Ishikawa (cell line): ENCODE results near the gene COL21A1.

Experiments used
- CREB1 ChIP-seq: IDR thresholded peaks from 2 replicates; pipeline ENCODE4 v1.6.1; 2012; ENCODE audit warnings: low read depth
- EP300 ChIP-seq: IDR thresholded peaks from 2 replicates; pipeline ENCODE4 v1.6.1; 2012; ENCODE audit warnings: borderline replicate concordance
- FOXM1 ChIP-seq: IDR thresholded peaks from 2 replicates; pipeline ENCODE4 v1.6.1; 2012; ENCODE audit warnings: low read depth, borderline replicate concordance
- NFIC ChIP-seq: IDR thresholded peaks from 2 replicates; pipeline ENCODE4 v1.6.1; 2012
- RAD21 ChIP-seq: IDR thresholded peaks from 2 replicates; pipeline ENCODE4 v1.6.1; 2012; ENCODE audit warnings: low read depth
- TAF1 ChIP-seq: IDR thresholded peaks from 2 replicates; pipeline ENCODE4 v1.6.1; 2012; ENCODE audit warnings: low read depth, mild to moderate bottlenecking
- TEAD4 ChIP-seq: IDR thresholded peaks from 2 replicates; pipeline ENCODE4 v1.6.1; 2012
- YY1 ChIP-seq: IDR thresholded peaks from 2 replicates; pipeline ENCODE4 v1.6.1; 2012; ENCODE audit warnings: low read depth
- TF ChIP-seq, protein P1 (sequence below): IDR thresholded peaks from 2 replicates; pipeline ENCODE4 v1.6.1; 2012; ENCODE audit warnings: low read depth, mild to moderate bottlenecking
- TF ChIP-seq, protein P2 (sequence below): IDR thresholded peaks from 2 replicates; pipeline ENCODE4 v1.6.1; 2012
- TF ChIP-seq, protein P3 (sequence below): IDR thresholded peaks from 2 replicates; pipeline ENCODE4 v1.6.1; 2012

DNA sequence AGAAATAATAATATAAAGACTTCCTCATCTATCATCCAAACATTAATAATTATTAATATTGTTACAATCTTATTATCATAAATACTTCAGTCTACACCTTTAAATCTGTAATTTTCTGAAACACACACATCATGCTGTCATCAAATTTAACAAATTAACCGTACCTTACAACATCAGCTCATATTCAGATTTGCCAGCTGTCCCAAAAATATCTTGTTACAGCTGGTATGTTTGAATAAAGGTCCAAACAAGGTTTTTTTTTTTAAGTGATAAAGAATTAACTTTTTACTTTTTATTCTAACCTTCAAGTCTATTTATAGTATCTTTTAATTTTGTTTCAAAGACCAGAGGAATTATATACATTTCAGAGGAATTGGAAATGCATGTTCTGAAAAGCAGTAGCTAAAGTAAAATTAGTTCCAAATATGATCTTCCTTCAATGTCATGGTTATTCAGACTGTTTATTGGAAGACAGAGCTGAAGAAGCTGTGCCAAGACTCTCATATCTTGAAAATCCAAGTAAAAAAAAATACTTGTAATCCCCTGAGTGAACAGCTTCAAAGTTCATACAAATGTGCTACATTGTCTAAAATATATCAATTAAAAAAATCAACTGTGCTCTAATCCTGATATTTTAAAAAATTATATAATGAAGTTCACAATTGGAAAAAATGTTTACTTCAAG is 210.3 kb downstream of the COL21A1 start:
- no peak for TF ChIP-seq NFIC
- no peak for TF ChIP-seq TAF1
- TF ChIP-seq RAD21 = no peak
- no peak for TF ChIP-seq TEAD4
- TF ChIP-seq FOXM1 = no peak
- TF ChIP-seq, protein P1, sequence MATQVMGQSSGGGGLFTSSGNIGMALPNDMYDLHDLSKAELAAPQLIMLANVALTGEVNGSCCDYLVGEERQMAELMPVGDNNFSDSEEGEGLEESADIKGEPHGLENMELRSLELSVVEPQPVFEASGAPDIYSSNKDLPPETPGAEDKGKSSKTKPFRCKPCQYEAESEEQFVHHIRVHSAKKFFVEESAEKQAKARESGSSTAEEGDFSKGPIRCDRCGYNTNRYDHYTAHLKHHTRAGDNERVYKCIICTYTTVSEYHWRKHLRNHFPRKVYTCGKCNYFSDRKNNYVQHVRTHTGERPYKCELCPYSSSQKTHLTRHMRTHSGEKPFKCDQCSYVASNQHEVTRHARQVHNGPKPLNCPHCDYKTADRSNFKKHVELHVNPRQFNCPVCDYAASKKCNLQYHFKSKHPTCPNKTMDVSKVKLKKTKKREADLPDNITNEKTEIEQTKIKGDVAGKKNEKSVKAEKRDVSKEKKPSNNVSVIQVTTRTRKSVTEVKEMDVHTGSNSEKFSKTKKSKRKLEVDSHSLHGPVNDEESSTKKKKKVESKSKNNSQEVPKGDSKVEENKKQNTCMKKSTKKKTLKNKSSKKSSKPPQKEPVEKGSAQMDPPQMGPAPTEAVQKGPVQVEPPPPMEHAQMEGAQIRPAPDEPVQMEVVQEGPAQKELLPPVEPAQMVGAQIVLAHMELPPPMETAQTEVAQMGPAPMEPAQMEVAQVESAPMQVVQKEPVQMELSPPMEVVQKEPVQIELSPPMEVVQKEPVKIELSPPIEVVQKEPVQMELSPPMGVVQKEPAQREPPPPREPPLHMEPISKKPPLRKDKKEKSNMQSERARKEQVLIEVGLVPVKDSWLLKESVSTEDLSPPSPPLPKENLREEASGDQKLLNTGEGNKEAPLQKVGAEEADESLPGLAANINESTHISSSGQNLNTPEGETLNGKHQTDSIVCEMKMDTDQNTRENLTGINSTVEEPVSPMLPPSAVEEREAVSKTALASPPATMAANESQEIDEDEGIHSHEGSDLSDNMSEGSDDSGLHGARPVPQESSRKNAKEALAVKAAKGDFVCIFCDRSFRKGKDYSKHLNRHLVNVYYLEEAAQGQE = no peak
- no peak for TF ChIP-seq YY1
- TF ChIP-seq EP300 = no peak
- no peak for TF ChIP-seq CREB1
- TF ChIP-seq, protein P2, sequence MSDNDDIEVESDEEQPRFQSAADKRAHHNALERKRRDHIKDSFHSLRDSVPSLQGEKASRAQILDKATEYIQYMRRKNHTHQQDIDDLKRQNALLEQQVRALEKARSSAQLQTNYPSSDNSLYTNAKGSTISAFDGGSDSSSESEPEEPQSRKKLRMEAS = no peak
- TF ChIP-seq, protein P3, sequence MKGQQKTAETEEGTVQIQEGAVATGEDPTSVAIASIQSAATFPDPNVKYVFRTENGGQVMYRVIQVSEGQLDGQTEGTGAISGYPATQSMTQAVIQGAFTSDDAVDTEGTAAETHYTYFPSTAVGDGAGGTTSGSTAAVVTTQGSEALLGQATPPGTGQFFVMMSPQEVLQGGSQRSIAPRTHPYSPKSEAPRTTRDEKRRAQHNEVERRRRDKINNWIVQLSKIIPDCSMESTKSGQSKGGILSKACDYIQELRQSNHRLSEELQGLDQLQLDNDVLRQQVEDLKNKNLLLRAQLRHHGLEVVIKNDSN = no peak
